WTC11 (cell line): Measurements from ENCODE around the gene TXNL4A. TPM values are rescaled to one million over a fixed set of nuclear protein-coding genes. Genes with fewer than 3 reads are reported as not detected.

Source experiments
- ATAC-seq: fragments of 200-7000 bp; cut with Tn5 transposase; 2 replicates; pipeline ENCODE4 v1.10.0; 2021; ENCODE audit warnings: mild to moderate bottlenecking, moderate library complexity
- CTCF ChIA-PET: fragments of 300-600 bp; sonication (Branson Sonifier 250); formaldehyde crosslinking; loops from one replicate; lab custom pipeline; 2021; ENCODE audit warnings: antibody characterized with exemption; lab: Charles Lee
- POLR2A ChIA-PET: fragments of 350-600 bp; sonication (Branson Sonifier 250); formaldehyde crosslinking; loops from one replicate; lab custom pipeline; 2021; ENCODE audit warnings: antibody characterized with exemption; lab: Charles Lee
- DNase-seq: peaks from one replicate; pipeline ENCODE4 v3.0.0; 2021; ENCODE audit warnings: low spot score
- H3K27ac Mint-ChIP-seq: 2 replicates; pipeline ENCODE4 v1.8.0; 2021; ENCODE audit warnings: mixed read lengths
- H3K27me3 Mint-ChIP-seq: 2 replicates; pipeline ENCODE4 v1.8.0; 2021; ENCODE audit warnings: low read depth, mild to moderate bottlenecking, moderate library complexity, mixed read lengths
- H3K36me3 Mint-ChIP-seq: 2 replicates; pipeline ENCODE4 v1.8.0; 2021; ENCODE audit warnings: mixed read lengths
- H3K4me1 Mint-ChIP-seq: 2 replicates; pipeline ENCODE4 v1.8.0; 2022; ENCODE audit warnings: mixed read lengths
- H3K4me3 Mint-ChIP-seq: 2 replicates; pipeline ENCODE4 v1.8.0; 2021; ENCODE audit warnings: mild to moderate bottlenecking, moderate library complexity, mixed read lengths
- H3K9me3 Mint-ChIP-seq: 2 replicates; pipeline ENCODE4 v1.8.0; 2021; ENCODE audit warnings: mixed read lengths
- FOXJ3 ChIP-seq: sonication (generic); formaldehyde crosslinking; IDR thresholded peaks from 2 replicates; pipeline ENCODE4 v1.9.0; 2021; ENCODE audit warnings: missing genetic modification reagents, mild to moderate bottlenecking, borderline replicate concordance
- HMGA2 ChIP-seq: fragments of 250-450 bp; sonication (Bioruptor Pico); IDR thresholded peaks from 2 replicates; pipeline ENCODE4 v1.4.0; 2021; ENCODE audit warnings: mild to moderate bottlenecking, moderate library complexity
- MYBL2 ChIP-seq: sonication (generic); formaldehyde crosslinking; IDR thresholded peaks from 2 replicates; pipeline ENCODE4 v1.8.1; 2023; ENCODE audit warnings: mild to moderate bottlenecking, moderate library complexity, missing genetic modification reagents
- SMAD3 ChIP-seq: sonication (generic); formaldehyde crosslinking; IDR thresholded peaks from 2 replicates; pipeline ENCODE4 v1.8.0; 2022; ENCODE audit warnings: missing genetic modification reagents, mild to moderate bottlenecking, borderline replicate concordance
- TCF7 ChIP-seq: sonication (generic); formaldehyde crosslinking; IDR thresholded peaks from 2 replicates; pipeline ENCODE4 v1.8.0; 2022; ENCODE audit warnings: mild to moderate bottlenecking, low read depth, missing genetic modification reagents, moderate library complexity
- TEAD1 ChIP-seq: sonication (generic); formaldehyde crosslinking; IDR thresholded peaks from 2 replicates; pipeline ENCODE4 v1.8.0; 2022; ENCODE audit warnings: mild to moderate bottlenecking, missing genetic modification reagents
- TP53 ChIP-seq: sonication (generic); formaldehyde crosslinking; IDR thresholded peaks from 2 replicates; pipeline ENCODE4 v1.8.1; 2023; ENCODE audit warnings: mild to moderate bottlenecking, missing genetic modification reagents
- ZNF219 ChIP-seq: sonication (generic); formaldehyde crosslinking; IDR thresholded peaks from 2 replicates; pipeline ENCODE4 v1.8.0; 2023; ENCODE audit warnings: missing genetic modification reagents, mild to moderate bottlenecking, borderline replicate concordance
- ZNF232 ChIP-seq: sonication (generic); formaldehyde crosslinking; IDR thresholded peaks from 2 replicates; pipeline ENCODE4 v1.8.0; 2022; ENCODE audit warnings: mild to moderate bottlenecking, missing genetic modification reagents
- ZNF396 ChIP-seq: fragments of 250-450 bp; sonication (Bioruptor Pico); IDR thresholded peaks from 2 replicates; pipeline ENCODE4 v1.8.0; 2021; ENCODE audit warnings: mild to moderate bottlenecking, moderate library complexity, borderline replicate concordance
- total RNA-seq: library from RNA; stranded (reverse); gene quantifications from 3 replicates; pipeline ENCODE4 v1.2.3, GENCODE V29; 2021
- TF ChIP-seq, protein P1 (sequence below): sonication (generic); formaldehyde crosslinking; IDR thresholded peaks from 2 replicates; pipeline ENCODE4 v1.8.0; 2022; ENCODE audit warnings: mild to moderate bottlenecking, missing genetic modification reagents
- TF ChIP-seq, protein P2 (sequence below): sonication (generic); formaldehyde crosslinking; IDR thresholded peaks from 2 replicates; pipeline ENCODE4 v1.8.1; 2023; ENCODE audit warnings: mild to moderate bottlenecking, missing genetic modification reagents
- TF ChIP-seq, protein P3 (sequence below): fragments of 250-450 bp; sonication (Bioruptor Pico); IDR thresholded peaks from 2 replicates; pipeline ENCODE4 v1.9.0; 2021; ENCODE audit warnings: mild to moderate bottlenecking, borderline replicate concordance
- TF ChIP-seq, protein P4 (sequence below): sonication (generic); formaldehyde crosslinking; conservative IDR thresholded peaks from 2 replicates; pipeline ENCODE4 v1.8.1; 2022; ENCODE audit warnings: mild to moderate bottlenecking, missing genetic modification reagents
- TF ChIP-seq, protein P5 (sequence below): fragments of 250-450 bp; sonication (Bioruptor Pico); IDR thresholded peaks from 2 replicates; pipeline ENCODE4 v1.9.0; 2021; ENCODE audit warnings: moderate library complexity, mild to moderate bottlenecking, inconsistent platforms, borderline replicate concordance
- TF ChIP-seq, protein P6 (sequence below): fragments of 250-450 bp; sonication (Bioruptor Pico); conservative IDR thresholded peaks from 2 replicates; pipeline ENCODE4 v1.9.0; 2021; ENCODE audit warnings: mild to moderate bottlenecking

TXNL4A gene
- total RNA-seq, 1 experiment from 2014 or later = 157 TPM

DNA sequence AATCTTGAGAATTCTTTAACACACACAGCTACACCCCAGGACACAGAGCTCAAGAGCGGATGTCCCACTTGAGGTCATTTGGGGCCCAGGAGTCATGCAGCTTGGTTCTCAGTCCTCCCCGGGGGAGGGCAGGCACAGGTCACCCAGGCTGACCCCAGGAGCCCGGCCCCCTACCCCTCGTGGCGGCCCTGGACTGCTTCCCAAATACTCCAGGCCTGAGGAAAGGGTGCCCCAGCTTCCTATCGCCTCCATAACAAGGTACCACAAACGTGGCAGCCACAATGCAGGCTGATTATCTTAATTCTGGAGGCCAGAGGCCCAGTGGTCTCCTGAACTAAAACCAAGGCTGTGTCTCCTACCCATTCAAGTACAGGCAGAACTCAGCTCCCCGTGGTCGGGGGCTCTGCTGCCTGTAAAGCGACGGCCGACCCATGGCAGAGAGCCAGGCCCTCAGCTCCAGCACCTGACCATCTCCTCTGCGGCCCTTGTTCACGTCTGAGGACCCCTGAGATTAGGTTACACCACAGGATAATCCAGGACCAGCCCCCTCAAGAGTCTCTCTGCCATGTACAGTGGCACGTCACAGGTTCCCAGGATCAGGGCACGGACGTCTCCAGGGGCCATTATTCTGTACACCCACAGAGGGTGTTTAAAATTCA lies 47.4 kb downstream of the TXNL4A start:
- ChIA-PET CTCF (no interaction called here), POLR2A (no interaction called here)
- TF ChIP-seq, protein P1, sequence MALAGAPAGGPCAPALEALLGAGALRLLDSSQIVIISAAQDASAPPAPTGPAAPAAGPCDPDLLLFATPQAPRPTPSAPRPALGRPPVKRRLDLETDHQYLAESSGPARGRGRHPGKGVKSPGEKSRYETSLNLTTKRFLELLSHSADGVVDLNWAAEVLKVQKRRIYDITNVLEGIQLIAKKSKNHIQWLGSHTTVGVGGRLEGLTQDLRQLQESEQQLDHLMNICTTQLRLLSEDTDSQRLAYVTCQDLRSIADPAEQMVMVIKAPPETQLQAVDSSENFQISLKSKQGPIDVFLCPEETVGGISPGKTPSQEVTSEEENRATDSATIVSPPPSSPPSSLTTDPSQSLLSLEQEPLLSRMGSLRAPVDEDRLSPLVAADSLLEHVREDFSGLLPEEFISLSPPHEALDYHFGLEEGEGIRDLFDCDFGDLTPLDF (CRISPR knock-in tag) = no peak
- TF ChIP-seq, protein P2, sequence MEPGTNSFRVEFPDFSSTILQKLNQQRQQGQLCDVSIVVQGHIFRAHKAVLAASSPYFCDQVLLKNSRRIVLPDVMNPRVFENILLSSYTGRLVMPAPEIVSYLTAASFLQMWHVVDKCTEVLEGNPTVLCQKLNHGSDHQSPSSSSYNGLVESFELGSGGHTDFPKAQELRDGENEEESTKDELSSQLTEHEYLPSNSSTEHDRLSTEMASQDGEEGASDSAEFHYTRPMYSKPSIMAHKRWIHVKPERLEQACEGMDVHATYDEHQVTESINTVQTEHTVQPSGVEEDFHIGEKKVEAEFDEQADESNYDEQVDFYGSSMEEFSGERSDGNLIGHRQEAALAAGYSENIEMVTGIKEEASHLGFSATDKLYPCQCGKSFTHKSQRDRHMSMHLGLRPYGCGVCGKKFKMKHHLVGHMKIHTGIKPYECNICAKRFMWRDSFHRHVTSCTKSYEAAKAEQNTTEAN (CRISPR knock-in tag) = no peak
- no peak for TF ChIP-seq TCF7
- TF ChIP-seq, protein P3, sequence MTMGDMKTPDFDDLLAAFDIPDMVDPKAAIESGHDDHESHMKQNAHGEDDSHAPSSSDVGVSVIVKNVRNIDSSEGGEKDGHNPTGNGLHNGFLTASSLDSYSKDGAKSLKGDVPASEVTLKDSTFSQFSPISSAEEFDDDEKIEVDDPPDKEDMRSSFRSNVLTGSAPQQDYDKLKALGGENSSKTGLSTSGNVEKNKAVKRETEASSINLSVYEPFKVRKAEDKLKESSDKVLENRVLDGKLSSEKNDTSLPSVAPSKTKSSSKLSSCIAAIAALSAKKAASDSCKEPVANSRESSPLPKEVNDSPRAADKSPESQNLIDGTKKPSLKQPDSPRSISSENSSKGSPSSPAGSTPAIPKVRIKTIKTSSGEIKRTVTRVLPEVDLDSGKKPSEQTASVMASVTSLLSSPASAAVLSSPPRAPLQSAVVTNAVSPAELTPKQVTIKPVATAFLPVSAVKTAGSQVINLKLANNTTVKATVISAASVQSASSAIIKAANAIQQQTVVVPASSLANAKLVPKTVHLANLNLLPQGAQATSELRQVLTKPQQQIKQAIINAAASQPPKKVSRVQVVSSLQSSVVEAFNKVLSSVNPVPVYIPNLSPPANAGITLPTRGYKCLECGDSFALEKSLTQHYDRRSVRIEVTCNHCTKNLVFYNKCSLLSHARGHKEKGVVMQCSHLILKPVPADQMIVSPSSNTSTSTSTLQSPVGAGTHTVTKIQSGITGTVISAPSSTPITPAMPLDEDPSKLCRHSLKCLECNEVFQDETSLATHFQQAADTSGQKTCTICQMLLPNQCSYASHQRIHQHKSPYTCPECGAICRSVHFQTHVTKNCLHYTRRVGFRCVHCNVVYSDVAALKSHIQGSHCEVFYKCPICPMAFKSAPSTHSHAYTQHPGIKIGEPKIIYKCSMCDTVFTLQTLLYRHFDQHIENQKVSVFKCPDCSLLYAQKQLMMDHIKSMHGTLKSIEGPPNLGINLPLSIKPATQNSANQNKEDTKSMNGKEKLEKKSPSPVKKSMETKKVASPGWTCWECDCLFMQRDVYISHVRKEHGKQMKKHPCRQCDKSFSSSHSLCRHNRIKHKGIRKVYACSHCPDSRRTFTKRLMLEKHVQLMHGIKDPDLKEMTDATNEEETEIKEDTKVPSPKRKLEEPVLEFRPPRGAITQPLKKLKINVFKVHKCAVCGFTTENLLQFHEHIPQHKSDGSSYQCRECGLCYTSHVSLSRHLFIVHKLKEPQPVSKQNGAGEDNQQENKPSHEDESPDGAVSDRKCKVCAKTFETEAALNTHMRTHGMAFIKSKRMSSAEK = no peak
- no peak for TF ChIP-seq FOXJ3 (CRISPR knock-in tag)
- no peak for TF ChIP-seq TP53 (CRISPR knock-in tag)
- TF ChIP-seq ZNF219 = no peak
- TF ChIP-seq, protein P4, sequence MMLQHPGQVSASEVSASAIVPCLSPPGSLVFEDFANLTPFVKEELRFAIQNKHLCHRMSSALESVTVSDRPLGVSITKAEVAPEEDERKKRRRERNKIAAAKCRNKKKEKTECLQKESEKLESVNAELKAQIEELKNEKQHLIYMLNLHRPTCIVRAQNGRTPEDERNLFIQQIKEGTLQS (CRISPR knock-in tag) = no peak
- TF ChIP-seq ZNF396 (CRISPR knock-in tag) = no peak
- TF ChIP-seq, protein P5, sequence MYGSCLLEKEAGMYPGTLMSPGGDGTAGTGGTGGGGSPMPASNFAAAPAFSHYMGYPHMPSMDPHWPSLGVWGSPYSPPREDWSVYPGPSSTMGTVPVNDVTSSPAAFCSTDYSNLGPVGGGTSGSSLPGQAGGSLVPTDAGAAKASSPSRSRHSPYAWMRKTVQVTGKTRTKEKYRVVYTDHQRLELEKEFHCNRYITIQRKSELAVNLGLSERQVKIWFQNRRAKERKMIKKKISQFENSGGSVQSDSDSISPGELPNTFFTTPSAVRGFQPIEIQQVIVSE (CRISPR knock-in tag) = no peak
- TF ChIP-seq HMGA2 (CRISPR knock-in tag) = no peak
- TF ChIP-seq SMAD3 (CRISPR knock-in tag) = no peak
- Mint-ChIP-seq H3K27ac (no peak overlapping the region), H3K4me1 (peaks cover 13% of the 10 kb centered on the region), H3K27me3 (no peaks in the 10 kb centered on the region; the same call in 1 of the 2 replicates), H3K36me3 (peaks cover 2% of the 10 kb centered on the region; the same call in 1 of the 2 replicates), H3K4me3 (no peak overlapping the region), H3K9me3 (peaks cover 1% of the 10 kb centered on the region; the same call in 1 of the 2 replicates)
- DNase-seq = peak; percentile 2
- no peak for ATAC-seq

DNA sequence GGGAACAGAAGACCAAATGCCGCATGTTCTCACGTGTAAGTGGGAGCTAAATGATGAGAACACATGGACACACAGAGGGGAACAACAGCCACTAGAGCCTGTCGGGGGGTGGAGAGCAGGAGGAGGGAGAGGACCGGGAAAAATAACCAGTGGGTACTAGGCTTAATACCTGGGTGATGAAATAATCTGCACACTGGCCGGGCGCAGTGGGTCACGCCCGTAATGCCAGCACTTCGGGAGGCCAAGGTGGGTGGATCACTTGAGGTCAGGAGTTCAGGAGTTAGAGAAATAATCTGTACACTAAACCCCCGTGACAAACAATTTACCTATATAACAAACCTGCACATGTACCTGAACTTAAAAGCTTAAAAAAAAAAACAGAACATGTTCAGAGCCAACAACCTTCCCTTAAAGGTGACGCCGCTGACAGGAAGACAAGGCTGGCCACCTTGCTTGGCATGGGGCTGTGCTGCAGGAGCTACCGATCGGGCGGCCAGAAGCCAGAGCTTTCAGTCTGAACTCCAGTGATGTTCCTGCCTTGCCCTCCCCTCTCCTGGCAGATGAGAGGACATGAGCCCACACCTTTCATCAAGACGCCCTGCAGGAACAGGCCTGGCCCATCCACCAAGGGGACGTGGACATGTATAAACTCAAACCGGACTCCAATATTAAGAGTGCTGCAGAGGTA lies 48.1 kb downstream of the TXNL4A start:
- TF ChIP-seq ZNF232 (CRISPR knock-in tag) = no peak
- TF ChIP-seq TEAD1 (CRISPR knock-in tag) = no peak
- TF ChIP-seq MYBL2 (CRISPR knock-in tag) = no peak
- TF ChIP-seq, protein P6, sequence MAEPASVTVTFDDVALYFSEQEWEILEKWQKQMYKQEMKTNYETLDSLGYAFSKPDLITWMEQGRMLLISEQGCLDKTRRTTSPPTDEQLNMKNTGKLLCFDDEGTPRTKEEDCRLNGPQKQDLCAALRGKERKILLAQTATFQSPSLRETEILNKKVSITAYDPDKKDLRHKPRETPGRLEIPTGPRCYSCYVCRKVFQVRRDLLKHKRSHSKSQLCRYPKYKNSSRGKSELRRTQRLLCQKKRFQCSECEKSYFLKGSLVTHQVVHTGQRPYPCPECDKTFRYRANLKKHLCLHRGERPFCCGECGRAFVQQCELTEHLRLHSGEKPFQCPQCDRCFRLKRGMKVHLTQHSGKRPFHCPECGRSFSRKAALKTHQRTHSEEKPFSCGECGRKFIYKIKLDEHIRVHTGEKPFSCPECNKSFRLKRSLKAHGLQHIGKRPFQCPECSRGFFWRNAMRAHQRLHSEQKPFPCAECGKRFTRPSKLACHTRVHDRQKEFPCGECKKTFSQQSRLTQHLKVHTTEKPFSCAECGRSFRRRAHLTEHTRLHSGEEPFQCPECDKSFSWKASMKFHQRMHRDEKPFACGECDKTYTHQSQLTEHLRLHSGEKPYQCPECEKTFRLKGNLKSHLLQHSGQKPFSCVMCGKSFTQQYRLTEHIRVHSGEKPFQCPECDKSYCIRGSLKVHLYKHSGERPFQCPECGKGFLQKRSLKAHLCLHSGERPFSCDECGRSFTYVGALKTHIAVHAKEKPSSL (CRISPR knock-in tag) = no peak
- TF ChIP-seq, protein P4 (CRISPR knock-in tag) = no peak
- TF ChIP-seq, protein P1 (CRISPR knock-in tag) = no peak
- H3K27me3 Mint-ChIP-seq = no peaks in the 10 kb centered on the region; the same call in 1 of the 2 replicates
- peak; percentile 5 for DNase-seq
- H3K4me1 Mint-ChIP-seq = peaks cover 12% of the 10 kb centered on the region
- no peak for ATAC-seq
- ChIA-PET POLR2A (no interaction called here), CTCF (no interaction called here)
- peaks cover 5% of the 10 kb centered on the region; the same call in 1 of the 2 replicates for H3K36me3 Mint-ChIP-seq
- peaks cover 7% of the 10 kb centered on the region; the same call in 1 of the 2 replicates for H3K9me3 Mint-ChIP-seq
- no peak overlapping the region for H3K4me3 Mint-ChIP-seq
- no peak overlapping the region for H3K27ac Mint-ChIP-seq
